ENCODE measurements around the gene TMEM139.
"Not testable (repeated sequence)": the region's sequence is repeated elsewhere in the genome, so short reads cannot be mapped to it uniquely, and the experiment has no call there.

Gene TMEM139

GRCh38 chr7:143256932-143257331 lies 27.8 kb upstream of the TMEM139 start:
- no peaks in the 10 kb centered on the region for H3K27me3 ChIP-seq
- no peak overlapping the region for H3K4me3 ChIP-seq
- peaks cover 44% of the 10 kb centered on the region for H3K4me1 ChIP-seq
- no peak overlapping the region for H3K27ac ChIP-seq
- no peak overlapping the region for H3K9ac ChIP-seq
- no peaks in the 10 kb centered on the region for H3K36me3 ChIP-seq
- peak overlapping the region; percentile 15; the same call in 1 of the 2 replicates for H3K4me2 ChIP-seq
- H4K20me1 ChIP-seq = no peaks in the 10 kb centered on the region
- TF ChIP-seq Cebpa-rat (IDR thresholded peaks at IDR 0.05) = no peak
- peaks cover 17% of the 10 kb centered on the region for H3K9me3 ChIP-seq

GRCh38 chr7:143257501-143257900 lies 27.3 kb upstream of the TMEM139 start:
- no peak overlapping the region for H3K9ac ChIP-seq
- H3K4me2 ChIP-seq = no peak overlapping the region
- no peaks in the 10 kb centered on the region for H3K27me3 ChIP-seq
- no peaks in the 10 kb centered on the region for H4K20me1 ChIP-seq
- no peaks in the 10 kb centered on the region for H3K36me3 ChIP-seq
- H3K4me1 ChIP-seq = peaks cover 41% of the 10 kb centered on the region
- no peak overlapping the region for H3K4me3 ChIP-seq
- no peak for TF ChIP-seq Cebpa-rat (IDR thresholded peaks at IDR 0.05)
- no peak overlapping the region for H3K27ac ChIP-seq
- H3K9me3 ChIP-seq = peaks cover 15% of the 10 kb centered on the region

- 0 out of 2 replicates have a peak overlapping the region, but pooled peaks have one; percentile 11 for H3K27ac ChIP-seq
- peaks cover 47% of the 10 kb centered on the region for H3K4me1 ChIP-seq
- no peaks in the 10 kb centered on the region for H3K27me3 ChIP-seq
- H3K9ac ChIP-seq = no peak overlapping the region
- TF ChIP-seq Cebpa-rat (IDR thresholded peaks at IDR 0.05) = no peak
- H3K36me3 ChIP-seq = no peaks in the 10 kb centered on the region
- H3K4me3 ChIP-seq = no peak overlapping the region
- H4K20me1 ChIP-seq = no peaks in the 10 kb centered on the region
- peak overlapping the region; percentile 33 for H3K4me2 ChIP-seq
- H3K9me3 ChIP-seq = peaks cover 5% of the 10 kb centered on the region; the same call in 1 of the 2 replicates
These were observed 25.9 kb upstream of the TMEM139 start for GRCh38 chr7:143258831-143259230.

DNA sequence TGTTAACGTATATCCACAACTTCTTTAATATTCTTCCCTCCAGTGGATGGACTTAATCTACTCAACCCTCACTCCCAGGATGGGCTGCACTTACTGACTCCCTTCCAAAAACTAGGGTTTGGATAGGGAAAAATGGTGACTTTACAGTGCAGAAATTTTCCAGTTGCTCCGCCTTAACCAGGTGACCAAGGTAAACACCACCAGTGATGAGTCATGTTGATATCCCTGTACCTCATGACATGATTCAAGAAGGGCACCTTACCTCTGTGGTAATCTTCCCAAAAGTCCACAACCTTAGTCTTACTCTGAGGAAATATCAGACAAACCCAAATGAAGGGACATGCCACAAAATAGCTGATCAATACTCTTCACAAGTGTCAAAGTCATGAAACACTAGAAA lies 25.0 kb upstream of the TMEM139 start:
- Histone ChIP-seq H3K27me3 (no peaks in the 10 kb centered on the region), H3K27ac (no peak overlapping the region), H3K36me3 (peaks cover 1% of the 10 kb centered on the region; the same call in 1 of the 2 replicates), H3K9ac (no peak overlapping the region), H3K4me1 (peaks cover 56% of the 10 kb centered on the region), H4K20me1 (no peaks in the 10 kb centered on the region), H3K9me3 (no peaks in the 10 kb centered on the region), H3K4me2 (peak overlapping the region; percentile 33; the same call in 1 of the 2 replicates), H3K4me3 (no peak overlapping the region)
- TF ChIP-seq Cebpa-rat (IDR thresholded peaks at IDR 0.05) = no peak

GRCh38 chr7:143261901-143262300 lies 22.9 kb upstream of the TMEM139 start:
- Histone ChIP-seq H3K4me1 (peaks cover 47% of the 10 kb centered on the region), H4K20me1 (no peaks in the 10 kb centered on the region), H3K9ac (no peak overlapping the region), H3K4me3 (no peak overlapping the region), H3K4me2 (no peak overlapping the region), H3K9me3 (no peaks in the 10 kb centered on the region), H3K27me3 (no peaks in the 10 kb centered on the region), H3K36me3 (peaks cover 15% of the 10 kb centered on the region), H3K27ac (no peak overlapping the region)
- TF ChIP-seq Cebpa-rat (IDR thresholded peaks at IDR 0.05) = no peak

- H3K4me1 ChIP-seq = peaks cover 55% of the 10 kb centered on the region
- H3K27ac ChIP-seq = peak within 1 kb of the TSS; percentile 83
- H3K27me3 ChIP-seq = no peaks in the 10 kb centered on the region
- no peaks in the 10 kb centered on the region for H4K20me1 ChIP-seq
- TF ChIP-seq Cebpa-rat (IDR thresholded peaks at IDR 0.05) = no peak
- H3K4me2 ChIP-seq = peak within 1 kb of the TSS; percentile 94
- no peaks in the 10 kb centered on the region for H3K9me3 ChIP-seq
- peaks cover 28% of the 10 kb centered on the region for H3K36me3 ChIP-seq
- H3K9ac ChIP-seq = peak within 1 kb of the TSS; percentile 87
- peak within 1 kb of the TSS; percentile 78 for H3K4me3 ChIP-seq
These were observed 21.2 kb upstream of the TMEM139 start, which contains the start of gene GSTK1 for GRCh38 chr7:143263266-143264195. TSS of gene GSTK1 (plus strand) at chr7:143263441. CDS start at chr7:143263514, 73 bp downstream.

- H3K9ac ChIP-seq = peak overlapping the region; percentile 87
- peak overlapping the region; percentile 78 for H3K4me3 ChIP-seq
- H3K36me3 ChIP-seq = peaks cover 33% of the 10 kb centered on the region
- H3K27me3 ChIP-seq, H3K9me3 ChIP-seq, H4K20me1 ChIP-seq: not testable (repeated sequence)
- peak overlapping the region; percentile 83; the same call in 1 of the 2 replicates for H3K27ac ChIP-seq
- peak overlapping the region; percentile 94 for H3K4me2 ChIP-seq
- H3K4me1 ChIP-seq = peaks cover 55% of the 10 kb centered on the region
These were observed 20.6 kb upstream of the TMEM139 start for GRCh38 chr7:143264196-143264568.

- H3K4me2 ChIP-seq = peak overlapping the region; percentile 94
- 0 out of 2 replicates have a peak overlapping the region, but pooled peaks have one; percentile 78 for H3K4me3 ChIP-seq
- H4K20me1 ChIP-seq = no peaks in the 10 kb centered on the region
- H3K36me3 ChIP-seq = peaks cover 43% of the 10 kb centered on the region
- no peaks in the 10 kb centered on the region for H3K9me3 ChIP-seq
- no peak overlapping the region for H3K27ac ChIP-seq
- no peaks in the 10 kb centered on the region for H3K27me3 ChIP-seq
- peaks cover 56% of the 10 kb centered on the region for H3K4me1 ChIP-seq
- TF ChIP-seq Cebpa-rat (IDR thresholded peaks at IDR 0.05) = no peak
- H3K9ac ChIP-seq = peak overlapping the region; percentile 87; the same call in 1 of the 2 replicates
These were observed 19.6 kb upstream of the TMEM139 start for GRCh38 chr7:143265017-143265693.

DNA sequence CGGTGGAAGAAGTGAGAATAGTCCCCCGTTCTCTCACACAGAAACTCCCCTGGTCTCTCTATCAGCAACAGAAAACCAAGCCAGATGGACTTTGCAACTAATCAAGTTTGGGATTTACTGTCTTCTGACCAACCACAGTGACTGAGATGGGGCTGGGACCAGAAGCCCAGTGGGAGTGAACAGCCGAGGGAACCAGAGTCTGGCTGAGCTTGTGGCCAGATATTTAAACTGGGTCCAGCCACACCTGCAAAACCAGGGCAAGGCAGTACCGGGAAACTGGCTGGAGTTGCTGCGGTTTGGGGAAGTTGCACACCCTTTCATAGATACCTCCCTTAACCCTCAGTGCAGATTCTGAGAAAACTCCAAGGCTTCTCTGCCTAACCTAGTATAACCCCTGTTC lies 15.5 kb upstream of the TMEM139 start:
- H3K9me3 ChIP-seq = peaks cover 3% of the 10 kb centered on the region; the same call in 1 of the 2 replicates
- no peak overlapping the region for H3K9ac ChIP-seq
- H3K36me3 ChIP-seq = peaks cover 53% of the 10 kb centered on the region
- TF ChIP-seq Cebpa-rat (IDR thresholded peaks at IDR 0.05) = no peak
- peak overlapping the region; percentile 53 for H3K4me2 ChIP-seq
- peaks cover 45% of the 10 kb centered on the region for H3K4me1 ChIP-seq
- H3K4me3 ChIP-seq = no peak overlapping the region
- H4K20me1 ChIP-seq = no peaks in the 10 kb centered on the region
- H3K27ac ChIP-seq = peak overlapping the region; percentile 57
- no peaks in the 10 kb centered on the region for H3K27me3 ChIP-seq

DNA sequence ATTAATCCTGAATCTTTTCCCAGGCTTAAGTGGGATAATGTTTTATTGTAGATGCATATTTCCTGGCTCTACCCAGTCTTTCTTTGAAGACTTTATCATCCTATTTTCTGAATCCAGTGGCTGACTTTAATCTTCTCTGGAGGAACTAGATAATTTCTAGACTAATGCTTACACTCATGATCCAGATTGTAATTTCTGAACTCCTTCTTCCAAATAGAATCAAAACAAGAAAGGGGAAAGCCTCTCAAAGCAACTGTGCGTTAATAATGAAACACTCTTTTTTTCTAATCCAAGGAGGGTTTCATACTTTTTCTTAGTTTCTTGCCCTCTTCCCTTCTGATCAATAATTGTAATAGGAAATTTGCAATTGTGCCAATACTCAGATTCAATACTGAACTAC lies 13.5 kb upstream of the TMEM139 start:
- Histone ChIP-seq H3K4me1 (peaks cover 33% of the 10 kb centered on the region), H3K36me3 (peaks cover 44% of the 10 kb centered on the region), H3K4me2 (no peak overlapping the region), H3K9ac (no peak overlapping the region), H4K20me1 (no peaks in the 10 kb centered on the region), H3K27ac (no peak overlapping the region), H3K27me3 (no peaks in the 10 kb centered on the region), H3K9me3 (peaks cover 3% of the 10 kb centered on the region; the same call in 1 of the 2 replicates), H3K4me3 (no peak overlapping the region)
- no peak for TF ChIP-seq Cebpa-rat (IDR thresholded peaks at IDR 0.05)

All from BLaER1 (cell line).